ENCODE results near the gene UBE2E2.

- TF ChIP-seq CTCF (IDR thresholded peaks at IDR 0.05) (no peak), EP300 (IDR thresholded peaks at IDR 0.05) (no peak), POLR2A (IDR thresholded peaks at IDR 0.05) (no peak)
Observed at GRCh38 chr3:23533996-23534395, 330.9 kb downstream of the UBE2E2 start.

All from ovary (tissue), 3 donors.